NB4 (cell line): ENCODE data around the gene TBC1D17.

Experiments used
- MYC ChIP-seq: IDR thresholded peaks from 2 replicates; pipeline ENCODE4 v1.6.1; 2011; ENCODE audit warnings: low read depth, low read length
- POLR2A ChIP-seq: IDR thresholded peaks from 2 replicates; pipeline ENCODE4 v1.6.1; 2011; ENCODE audit warnings: mild to moderate bottlenecking; ENCODE audit not compliant: insufficient read length; ENCODE audit errors: extremely low read depth
- TF ChIP-seq, protein P1 (sequence below): IDR thresholded peaks from one replicate; pipeline ENCODE4 v1.5.1; 2012; ENCODE audit warnings: low read depth, low read length

DNA sequence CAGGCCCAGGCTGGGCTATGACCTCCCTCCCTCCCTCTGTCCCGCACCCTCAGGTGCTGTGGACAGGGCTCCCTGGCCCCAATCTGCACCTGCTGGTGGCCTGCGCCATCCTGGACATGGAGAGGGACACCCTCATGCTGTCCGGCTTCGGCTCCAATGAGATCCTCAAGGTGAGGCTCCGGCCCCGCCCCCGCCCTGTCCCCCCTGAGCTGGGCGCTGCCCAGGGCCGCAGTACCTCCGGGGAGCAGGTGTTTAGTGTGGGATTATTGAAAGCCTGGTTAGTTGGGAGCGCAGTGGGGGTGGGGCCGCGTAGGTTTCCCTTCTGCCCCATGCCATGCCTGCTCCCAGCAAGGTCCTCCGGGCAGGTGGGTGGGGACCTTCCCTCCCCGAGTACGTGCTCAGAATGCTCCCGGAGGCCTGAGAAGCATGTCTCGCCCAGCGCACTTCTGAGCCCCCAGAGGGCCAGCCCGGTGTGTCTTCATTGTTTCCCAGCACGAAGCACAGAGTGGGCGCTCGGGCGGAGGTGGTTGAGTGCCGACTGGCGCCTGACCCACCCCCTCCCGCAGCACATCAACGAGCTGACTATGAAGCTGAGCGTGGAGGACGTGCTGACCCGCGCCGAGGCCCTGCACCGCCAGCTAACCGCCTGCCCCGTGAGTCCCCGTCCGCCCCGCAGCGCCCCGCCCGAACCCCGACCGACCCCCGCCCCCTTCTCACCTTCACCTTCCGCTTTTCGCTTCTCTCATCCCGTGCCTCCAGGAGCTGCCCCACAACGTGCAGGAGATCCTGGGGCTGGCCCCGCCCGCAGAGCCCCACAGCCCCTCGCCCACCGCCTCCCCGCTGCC lies 10.4 kb downstream of the TBC1D17 start:
- TF ChIP-seq, protein P1, sequence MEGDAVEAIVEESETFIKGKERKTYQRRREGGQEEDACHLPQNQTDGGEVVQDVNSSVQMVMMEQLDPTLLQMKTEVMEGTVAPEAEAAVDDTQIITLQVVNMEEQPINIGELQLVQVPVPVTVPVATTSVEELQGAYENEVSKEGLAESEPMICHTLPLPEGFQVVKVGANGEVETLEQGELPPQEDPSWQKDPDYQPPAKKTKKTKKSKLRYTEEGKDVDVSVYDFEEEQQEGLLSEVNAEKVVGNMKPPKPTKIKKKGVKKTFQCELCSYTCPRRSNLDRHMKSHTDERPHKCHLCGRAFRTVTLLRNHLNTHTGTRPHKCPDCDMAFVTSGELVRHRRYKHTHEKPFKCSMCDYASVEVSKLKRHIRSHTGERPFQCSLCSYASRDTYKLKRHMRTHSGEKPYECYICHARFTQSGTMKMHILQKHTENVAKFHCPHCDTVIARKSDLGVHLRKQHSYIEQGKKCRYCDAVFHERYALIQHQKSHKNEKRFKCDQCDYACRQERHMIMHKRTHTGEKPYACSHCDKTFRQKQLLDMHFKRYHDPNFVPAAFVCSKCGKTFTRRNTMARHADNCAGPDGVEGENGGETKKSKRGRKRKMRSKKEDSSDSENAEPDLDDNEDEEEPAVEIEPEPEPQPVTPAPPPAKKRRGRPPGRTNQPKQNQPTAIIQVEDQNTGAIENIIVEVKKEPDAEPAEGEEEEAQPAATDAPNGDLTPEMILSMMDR = no peak
- TF ChIP-seq MYC = no peak
- no peak for TF ChIP-seq POLR2A
